GM21390 (cell line): ENCODE measurements around the gene ADAMTS19.
"Not testable (repeated sequence)": the region's sequence is repeated elsewhere in the genome, so short reads cannot be mapped to it uniquely, and the experiment has no call there.

ENCODE experiments used
- ATAC-seq: cut with Tn5 transposase; IDR thresholded peaks from one replicate; pipeline ENCODE4 v1.9.1; 2021; ENCODE audit not compliant: unreplicated experiment

The ADAMTS19 gene

GRCh38 chr5:129591508-129592160 is 131.5 kb downstream of the ADAMTS19 start:
- ATAC-seq: no peak

GRCh38 chr5:129593525-129593924 is 133.4 kb downstream of the ADAMTS19 start:
- no peak for ATAC-seq

GRCh38 chr5:129601576-129601975 is 141.5 kb downstream of the ADAMTS19 start:
- ATAC-seq: no peak

GRCh38 chr5:129608350-129608749 is 148.3 kb downstream of the ADAMTS19 start:
- ATAC-seq: no peak

GRCh38 chr5:129609710-129610109 is 149.6 kb downstream of the ADAMTS19 start:
- no peak for ATAC-seq

- ATAC-seq: no peak
These were observed 156.4 kb downstream of the ADAMTS19 start for GRCh38 chr5:129616517-129616916.

GRCh38 chr5:129617206-129617605 is 157.1 kb downstream of the ADAMTS19 start:
- no peak for ATAC-seq

- no peak for ATAC-seq
These were observed 159.7 kb downstream of the ADAMTS19 start for GRCh38 chr5:129619782-129620181.

GRCh38 chr5:129622531-129622930 is 162.4 kb downstream of the ADAMTS19 start:
- no peak for ATAC-seq

GRCh38 chr5:129629575-129629974 is 169.5 kb downstream of the ADAMTS19 start:
- ATAC-seq: no peak

GRCh38 chr5:129630101-129630500 is 170.0 kb downstream of the ADAMTS19 start:
- ATAC-seq: no peak

- ATAC-seq: no peak
These were observed 171.9 kb downstream of the ADAMTS19 start for GRCh38 chr5:129631961-129632360.

- ATAC-seq: not testable (repeated sequence)
These were observed 177.4 kb downstream of the ADAMTS19 start for GRCh38 chr5:129637501-129637900.

GRCh38 chr5:129639331-129639730 is 179.2 kb downstream of the ADAMTS19 start:
- no peak for ATAC-seq

- ATAC-seq: no peak
These were observed 192.4 kb downstream of the ADAMTS19 start for GRCh38 chr5:129652349-129653056.

- no peak for ATAC-seq
These were observed 192.9 kb downstream of the ADAMTS19 start for GRCh38 chr5:129653057-129653375.

GRCh38 chr5:129653442-129653841 is 193.3 kb downstream of the ADAMTS19 start:
- no peak for ATAC-seq

GRCh38 chr5:129656952-129657351 is 196.9 kb downstream of the ADAMTS19 start:
- no peak for ATAC-seq

- ATAC-seq: no peak
These were observed 198.7 kb downstream of the ADAMTS19 start for GRCh38 chr5:129658801-129659200.

GRCh38 chr5:129661366-129662035 is 201.4 kb downstream of the ADAMTS19 start:
- no peak for ATAC-seq

GRCh38 chr5:129664336-129664937 is 204.3 kb downstream of the ADAMTS19 start:
- ATAC-seq: peak; percentile 83
